ENCODE measurements around the gene CST9.
"Not testable (repeated sequence)": the region's sequence is repeated elsewhere in the genome, so short reads cannot be mapped to it uniquely, and the experiment has no call there.

Gene CST9

DNA sequence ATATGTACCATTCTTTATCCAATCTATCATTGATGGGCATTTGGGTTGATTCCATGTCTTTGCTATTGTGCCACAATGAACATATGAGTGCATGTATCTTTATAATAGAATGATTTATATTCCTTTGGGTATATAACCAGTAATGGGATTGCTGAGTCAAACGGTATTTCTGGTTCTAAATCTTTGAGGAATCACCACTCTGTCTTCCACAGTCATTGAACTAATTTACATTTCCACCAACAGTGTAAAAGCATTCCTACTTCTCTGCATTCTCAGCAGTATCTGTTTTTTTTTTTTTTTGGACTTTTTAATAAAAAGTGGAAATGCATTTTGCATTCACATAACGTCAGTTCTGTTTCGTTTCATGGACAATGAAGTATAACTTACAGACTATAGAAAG is 16.7 kb upstream of the CST9 start:
- DNase-seq, result not testable (repeated sequence)

DNA sequence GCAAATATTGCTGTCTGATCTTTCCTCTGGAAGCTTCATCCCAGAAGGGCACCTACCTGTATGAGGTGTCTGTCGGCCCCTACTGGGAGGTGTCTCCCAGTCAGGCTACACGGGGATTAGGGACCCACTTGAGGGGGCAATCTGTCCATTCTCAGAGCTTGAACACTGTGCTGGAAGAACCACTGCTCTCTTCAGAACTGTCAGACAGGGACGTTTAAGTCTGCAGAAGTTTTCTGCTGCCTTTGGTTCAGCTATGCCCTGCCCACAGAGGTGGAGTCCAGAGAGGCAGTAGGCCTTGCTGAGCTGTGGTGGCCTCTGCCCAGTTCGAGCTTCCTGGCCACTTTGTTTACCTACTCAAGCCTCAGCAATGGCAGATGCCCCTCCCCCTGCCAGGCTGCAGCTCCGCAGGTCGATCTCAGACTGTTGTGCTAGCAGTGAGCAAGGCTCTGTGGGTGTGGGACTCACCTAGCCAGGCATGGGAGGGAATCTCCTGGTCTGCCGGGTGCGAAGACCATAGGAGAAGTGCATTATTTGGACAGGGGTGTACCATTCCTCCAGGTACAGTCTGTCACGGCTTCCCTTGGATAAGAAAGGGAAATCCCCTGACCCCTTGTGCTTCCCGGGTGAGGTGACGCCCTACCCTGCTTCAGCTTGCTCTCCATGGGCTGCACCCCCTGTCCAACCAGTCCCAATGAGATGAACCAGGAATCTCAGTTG is 15.1 kb upstream of the CST9 start:
- not testable (repeated sequence) for DNase-seq

DNA sequence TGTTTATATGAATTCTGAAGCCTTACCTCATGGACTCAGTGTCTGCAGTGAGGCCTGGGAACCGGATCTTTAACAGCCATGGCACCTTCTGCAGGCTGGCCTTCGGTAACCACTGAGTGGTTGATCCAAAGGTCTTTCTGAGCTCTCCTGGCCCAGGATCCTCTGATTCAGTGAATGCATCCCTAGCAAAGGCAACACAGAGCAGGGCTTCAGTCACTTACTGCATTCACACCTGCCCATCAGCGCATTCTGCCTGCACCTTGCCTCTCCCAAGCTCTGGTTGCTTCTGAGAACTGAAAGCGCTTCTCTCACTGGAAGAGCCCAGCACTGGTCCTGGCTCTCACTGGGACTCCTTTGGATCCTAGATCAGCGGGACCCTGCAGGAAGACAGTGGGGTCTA is 8.4 kb upstream of the CST9 start:
- DNase-seq, result no peak

DNA sequence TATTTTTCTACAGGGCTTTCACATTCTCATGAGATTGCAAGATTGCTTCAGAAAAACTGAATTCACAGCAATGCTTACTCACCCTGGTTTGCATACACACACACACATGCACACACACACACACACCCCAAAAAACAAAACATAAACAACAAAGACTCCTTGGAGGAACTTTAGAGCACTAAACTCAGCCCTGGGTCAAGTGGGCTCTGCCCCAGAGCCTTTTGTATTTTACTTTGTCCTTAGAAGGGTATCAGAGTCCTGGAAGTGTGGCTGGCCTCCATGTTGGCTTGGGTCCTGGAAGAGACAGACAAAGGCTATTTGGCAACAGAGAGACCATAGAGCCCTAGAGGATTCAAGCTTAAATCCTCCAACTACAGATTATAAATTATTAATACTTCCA is 8.0 kb upstream of the CST9 start:
- DNase-seq, result no peak

DNA sequence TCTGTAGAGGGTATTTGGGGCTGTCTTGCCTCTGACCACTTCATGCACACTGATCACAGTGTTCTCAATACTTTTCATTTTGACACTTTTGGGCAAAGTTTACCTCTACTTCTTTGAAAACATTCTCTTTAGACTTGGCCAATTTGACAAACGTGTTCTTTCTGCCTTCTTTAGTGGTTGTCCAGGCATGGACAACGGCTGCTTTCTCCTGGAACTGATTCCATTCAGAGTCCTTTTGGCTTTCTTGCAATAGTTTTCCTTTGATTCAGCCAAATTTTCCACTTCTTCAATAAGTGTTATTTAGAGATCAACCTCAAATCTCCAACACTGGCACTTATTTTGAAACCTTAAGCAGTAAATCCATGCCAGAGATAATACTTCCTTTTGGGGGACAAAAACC is 6.7 kb upstream of the CST9 start:
- DNase-seq, result no peak

DNA sequence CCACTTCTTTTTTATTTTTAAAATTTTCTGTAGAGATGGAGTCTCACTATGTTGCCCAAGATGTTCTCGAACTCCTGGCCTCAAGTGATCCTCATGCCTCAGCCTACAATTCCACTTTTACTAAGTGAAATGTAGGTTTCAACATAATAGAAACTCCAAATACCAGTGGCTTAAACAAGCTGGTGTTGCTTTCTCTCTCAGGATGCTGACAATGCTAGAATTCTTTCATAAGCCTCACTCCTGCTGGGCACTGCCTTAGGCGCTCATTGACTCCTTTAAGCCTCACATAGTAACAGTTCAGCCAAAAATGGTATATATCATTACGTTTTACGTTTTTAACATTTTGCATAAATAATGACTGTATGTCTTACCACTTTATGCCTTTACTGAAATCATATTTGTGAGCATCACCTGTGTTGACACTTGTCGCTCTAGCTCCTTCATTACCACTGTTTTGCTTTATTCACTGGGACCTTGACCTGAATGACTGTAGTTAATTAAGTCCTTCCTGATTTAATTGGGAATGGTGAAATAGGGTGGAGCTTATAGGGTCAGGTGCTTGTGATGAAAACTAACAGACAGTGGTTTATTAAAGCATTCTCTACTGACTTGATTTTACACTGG is 3.9 kb upstream of the CST9 start:
- no peak for DNase-seq

DNA sequence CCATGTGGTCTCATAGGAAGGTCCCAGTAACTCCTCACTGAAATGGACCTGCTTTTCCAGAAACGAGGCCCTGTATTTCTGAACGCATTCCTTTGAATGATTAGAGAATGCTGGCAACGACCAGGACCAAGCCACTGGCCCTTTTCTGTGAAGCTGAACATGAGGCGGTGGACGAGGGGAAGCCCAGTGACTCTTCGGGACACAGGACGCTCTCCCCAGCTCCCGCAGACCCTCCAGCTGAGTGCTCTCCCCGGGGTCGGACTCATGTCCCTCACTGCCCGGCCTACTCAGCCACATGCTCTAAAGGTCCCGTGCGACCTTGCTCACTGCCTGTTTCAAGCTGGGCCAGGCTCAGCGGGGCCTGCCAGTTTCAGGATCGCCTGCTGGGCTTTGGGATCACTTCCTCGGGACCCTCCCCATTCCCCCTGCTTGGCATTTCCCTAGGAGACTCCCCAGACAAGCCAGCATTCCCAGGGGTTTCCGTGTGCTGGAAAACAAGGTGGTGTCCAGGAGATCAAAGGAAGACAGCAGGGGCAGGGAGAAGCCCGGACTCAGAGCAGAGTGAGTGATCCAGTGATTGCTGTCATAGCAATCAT is 2.6 kb upstream of the CST9 start:
- DNase-seq, result no peak

DNA sequence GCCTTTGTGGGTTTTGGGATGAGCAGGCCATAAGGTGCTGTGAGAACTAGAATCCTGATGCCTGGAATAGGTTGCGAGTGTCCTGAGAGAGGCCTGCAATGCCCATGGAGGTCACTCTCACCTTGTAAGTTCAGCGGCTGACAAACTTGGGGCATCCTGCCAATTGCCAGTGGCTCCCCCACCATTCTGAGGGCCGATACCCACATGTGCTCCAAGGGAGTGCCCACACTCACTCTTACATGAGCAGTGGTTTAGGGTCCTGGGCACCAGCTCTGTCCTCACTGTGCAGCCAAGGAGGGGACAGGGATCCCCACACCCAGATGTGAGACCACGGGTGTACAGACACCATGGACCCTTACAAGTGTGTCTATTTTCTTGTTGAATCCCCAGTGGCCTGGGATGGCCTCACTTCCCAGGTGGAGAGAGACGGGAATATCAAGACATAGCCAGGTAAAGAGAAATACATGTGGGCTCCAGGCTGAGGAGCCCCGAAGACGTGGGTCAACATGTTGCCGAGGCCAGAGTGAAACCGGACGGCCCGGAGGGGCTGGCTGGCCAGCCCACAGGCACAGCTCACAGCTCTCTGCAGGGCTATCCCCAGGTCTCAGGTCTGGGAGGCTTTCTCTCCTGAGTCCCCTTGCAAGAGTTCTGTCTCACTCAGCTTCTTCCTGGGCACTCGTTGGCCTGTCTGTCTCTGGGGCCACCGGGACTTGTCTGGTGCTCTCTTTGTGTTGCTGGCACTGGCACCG is 2.0 kb upstream of the CST9 start:
- no peak for DNase-seq

DNA sequence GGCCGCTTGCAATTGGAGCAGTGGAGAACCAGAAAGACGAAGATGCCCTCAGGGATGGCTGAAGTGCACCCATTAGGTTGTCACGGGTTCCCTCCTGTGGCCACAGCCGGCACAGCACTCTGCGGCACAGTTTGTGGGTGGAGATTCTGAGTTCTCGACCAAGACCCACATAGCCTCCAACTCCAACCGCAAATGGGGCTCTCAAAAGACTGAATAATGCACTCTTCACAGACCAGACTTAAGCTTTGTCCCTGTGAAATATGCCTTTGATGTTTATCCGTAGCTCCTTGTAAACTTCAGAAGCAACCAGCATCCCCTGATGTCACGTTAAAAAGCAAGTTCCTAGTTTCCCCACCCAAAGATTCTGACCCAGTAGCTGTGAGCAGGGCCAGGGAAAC is 934 bp upstream of the CST9 start:
- peak; percentile 85 for DNase-seq

DNA sequence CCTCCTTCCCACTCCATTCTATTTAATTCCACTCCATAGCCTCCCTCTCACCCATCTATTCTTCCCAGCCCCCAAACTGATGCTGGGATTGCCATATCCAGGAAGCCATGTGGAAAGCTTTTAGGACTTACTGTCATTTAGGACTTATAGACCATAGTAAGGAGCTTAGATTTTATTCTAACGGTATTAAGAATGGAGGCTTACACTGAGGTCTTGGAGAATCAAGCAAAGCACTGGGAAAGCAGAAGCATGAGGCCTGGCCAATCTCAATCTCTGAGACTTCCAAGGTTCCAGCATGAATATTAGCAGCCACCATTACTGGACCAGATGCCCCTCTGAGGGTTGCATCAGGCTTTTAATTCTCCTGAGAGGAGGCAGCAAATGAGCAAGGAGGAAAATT is 1.4 kb downstream of the CST9 start:
- no peak for DNase-seq

DNA sequence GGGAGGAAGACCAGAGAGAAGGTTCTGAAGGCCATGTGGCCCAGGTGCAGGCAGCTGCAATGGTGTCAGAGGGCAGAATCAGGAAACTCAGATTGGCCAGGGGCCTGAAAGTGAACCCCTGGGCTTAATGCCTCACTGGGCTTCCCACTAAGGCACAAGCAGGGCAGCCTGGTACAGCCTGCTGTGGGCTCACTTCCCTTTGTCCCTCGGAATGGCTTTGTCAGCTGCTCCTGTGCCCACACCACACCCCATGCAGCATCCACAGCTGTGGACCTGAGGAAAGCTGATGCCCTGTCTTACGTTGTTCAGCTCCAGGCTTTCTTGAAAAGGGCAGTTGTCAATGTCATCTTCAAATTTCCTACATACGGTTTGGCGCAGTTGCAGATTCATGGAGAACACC is 2.4 kb downstream of the CST9 start:
- DNase-seq, result no peak

DNA sequence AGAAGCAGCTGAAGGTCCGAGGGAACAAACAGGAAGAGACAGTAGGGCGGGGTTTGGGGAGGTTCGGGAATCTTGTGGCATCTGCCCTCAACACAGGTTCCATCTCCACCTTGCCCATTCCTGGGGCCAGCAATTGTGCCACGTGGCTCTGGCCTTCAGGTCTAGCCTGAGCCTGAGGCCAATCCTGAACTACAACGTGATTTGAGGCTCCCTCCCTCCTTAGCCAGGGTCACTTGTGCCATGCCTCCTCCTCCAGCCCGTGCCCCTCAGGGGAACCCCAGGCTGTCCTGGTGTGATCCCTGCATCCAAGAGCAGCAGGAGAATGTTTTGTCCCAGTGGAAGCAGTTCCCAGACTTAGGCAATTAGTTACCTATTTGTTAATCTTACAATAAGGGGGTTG is 3.0 kb downstream of the CST9 start:
- DNase-seq, result no peak

DNA sequence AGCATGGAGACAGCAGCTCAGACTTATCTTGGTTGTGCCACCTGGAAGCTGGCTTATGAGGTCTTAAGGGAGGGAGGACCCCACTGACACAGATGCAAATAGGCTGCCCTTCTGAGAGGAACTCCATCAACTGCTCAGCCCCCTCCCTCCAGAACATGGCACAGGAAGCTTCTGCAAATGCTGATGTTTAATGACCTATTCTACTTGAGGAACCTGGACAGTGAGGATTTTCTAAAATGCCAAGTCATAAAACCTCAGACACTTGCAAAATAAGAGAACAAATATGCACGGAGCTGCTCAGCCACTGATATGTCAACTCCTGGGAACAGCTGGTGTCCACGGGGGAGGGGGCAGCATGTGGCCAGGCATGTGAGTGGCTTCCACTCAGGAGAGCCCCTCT is 3.5 kb downstream of the CST9 start:
- no peak for DNase-seq

DNA sequence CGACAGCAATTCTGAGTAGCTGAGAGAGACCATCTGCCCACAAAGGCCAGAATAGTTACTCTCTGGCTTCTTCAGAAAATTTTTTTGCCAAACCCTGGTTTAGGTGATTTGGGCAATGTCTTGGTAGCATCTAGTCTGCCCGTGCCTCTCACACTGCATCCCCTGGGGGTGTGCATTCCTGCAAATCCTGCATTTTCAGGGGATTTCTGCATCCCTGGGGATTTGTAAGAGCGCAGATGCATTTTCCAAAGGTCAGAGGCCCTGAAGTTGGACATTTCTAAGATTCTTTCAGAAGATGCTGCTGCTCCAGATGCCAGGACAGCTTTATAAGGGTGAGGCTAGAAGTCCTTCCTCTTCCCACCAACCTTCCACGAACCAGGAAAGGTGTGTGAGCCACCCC is 4.0 kb downstream of the CST9 start:
- no peak for DNase-seq

DNA sequence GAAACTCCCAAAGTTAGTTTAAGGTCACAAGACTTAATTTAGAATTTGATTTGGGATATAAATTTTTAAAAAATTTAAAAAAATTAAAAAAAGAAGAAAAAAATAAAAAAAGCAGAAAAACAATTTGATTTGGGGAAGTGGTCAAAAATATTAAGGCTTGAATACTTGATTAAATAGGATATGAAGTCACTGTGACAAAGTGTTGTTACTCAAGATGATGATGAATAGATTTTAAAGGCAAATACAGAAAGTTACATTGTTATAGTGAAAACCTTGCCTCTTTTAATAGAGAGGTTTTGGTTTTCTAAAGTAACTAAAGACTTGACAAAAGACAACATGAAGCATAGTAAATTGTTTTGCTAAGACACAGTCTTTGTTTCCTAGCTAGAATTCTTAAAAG is 7.2 kb downstream of the CST9 start:
- no peak for DNase-seq

DNA sequence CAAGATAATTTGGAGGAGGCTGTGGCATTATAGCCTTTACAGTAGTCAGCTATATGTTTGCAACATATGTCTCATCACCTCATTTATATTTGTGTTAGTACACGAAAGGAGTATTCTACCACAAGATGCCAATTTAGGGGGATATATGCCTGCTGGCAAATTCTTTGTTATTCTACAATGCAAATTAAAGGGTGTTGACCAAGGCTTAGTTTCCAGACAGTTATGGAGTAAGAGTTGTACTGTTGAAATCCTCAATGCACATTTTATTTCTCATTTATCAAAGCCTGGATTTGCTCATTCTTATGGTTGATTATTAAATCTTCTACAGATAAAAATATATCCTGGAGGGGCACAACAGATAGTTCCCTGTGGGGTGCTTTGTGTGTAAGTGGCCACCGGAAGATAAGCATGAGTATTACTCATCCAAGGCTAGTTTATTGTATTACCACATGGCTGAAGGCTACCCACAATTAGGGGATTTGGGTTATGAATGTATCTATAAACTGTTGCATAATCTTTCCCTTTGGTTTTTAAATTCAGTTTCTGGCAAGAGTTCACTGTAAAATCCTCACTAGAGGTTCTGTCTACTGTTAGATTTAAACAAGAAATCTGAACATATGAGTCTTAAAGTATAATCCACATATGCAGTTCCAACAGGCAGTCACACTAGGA is 9.0 kb downstream of the CST9 start:
- DNase-seq, result no peak

DNA sequence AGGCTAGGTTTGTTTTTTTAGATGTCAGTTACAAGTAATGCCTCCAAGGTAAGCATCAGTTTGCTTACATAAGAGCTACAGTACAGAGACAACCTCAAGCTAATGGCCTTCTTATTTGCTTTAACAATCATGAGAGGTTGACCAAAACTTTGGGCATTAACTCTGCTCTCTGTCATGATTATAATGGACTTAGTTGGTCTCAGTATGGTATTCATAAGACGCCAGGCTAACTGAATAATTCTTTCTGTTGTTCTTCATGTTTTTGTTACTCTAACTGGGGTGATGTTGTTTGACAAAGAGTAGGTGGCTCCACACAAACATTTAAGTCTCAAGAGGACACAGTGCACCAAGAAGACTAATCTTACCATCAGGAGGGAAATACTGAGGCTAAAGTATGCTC is 9.8 kb downstream of the CST9 start:
- no peak for DNase-seq

DNA sequence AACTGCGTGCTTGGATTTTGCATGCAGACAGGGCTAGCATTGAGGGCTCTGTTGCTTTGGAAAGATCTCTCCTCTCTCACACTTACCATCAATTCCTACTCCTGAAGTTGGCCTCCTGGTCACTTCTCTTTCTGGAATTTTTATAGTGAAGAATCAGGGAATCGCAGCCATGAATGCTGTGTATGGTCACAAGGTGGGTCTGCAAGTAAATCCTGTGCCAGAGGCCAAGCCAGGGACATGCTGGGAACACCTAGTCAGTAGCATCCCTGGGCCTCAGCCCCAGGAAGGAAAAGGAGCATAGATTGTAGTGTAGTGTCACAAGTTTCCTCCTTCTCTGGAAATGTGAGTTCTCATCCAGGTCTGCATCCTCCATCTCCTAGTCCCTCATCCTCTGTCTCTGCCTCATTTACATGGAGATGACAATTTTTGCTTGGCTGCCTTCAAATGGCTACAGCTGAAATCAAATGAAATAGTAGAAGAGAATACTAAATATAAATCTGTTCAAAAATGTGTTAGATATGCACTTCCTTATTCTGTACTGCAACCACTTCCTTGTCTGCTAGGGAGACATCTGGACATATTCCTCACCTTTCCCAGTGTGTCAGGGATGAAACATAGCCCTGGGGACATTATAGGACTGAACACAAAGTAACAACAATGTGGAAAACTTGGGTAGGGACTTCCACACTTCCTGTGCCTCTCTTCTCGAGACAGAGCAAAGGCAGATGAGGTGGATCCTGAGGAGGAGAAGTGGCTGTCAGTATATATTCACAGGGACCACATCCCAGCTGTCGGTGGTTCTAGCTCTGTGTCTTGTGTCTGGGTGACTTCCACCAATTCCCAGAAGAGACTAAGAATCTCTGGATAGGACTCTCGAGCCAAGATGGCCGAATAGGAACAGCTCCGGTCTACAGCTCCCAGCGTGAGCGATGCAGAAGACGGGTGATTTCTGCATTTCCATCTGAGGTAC is 17.0 kb downstream of the CST9 start:
- DNase-seq, result peak; percentile 19

DNA sequence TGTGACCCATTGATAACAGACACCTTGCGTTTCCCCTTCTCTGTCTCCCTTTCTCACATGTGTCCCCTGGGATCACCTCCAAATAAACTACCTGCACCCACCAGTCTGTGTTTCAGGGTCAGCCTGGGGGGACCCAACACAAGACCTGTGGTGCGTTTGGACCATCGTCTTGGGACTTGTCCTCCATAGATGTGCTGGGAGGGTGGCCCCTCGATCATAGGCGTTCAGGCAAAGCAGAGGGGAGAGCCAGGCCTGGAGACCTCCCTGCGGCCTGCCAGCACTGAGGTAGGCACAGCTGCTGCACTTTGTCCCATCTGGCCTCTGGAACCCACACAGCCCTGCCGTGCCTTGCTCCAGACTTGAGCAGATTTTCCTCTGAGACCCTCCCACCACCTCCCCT is 18.1 kb downstream of the CST9 start:
- no peak for DNase-seq

DNA sequence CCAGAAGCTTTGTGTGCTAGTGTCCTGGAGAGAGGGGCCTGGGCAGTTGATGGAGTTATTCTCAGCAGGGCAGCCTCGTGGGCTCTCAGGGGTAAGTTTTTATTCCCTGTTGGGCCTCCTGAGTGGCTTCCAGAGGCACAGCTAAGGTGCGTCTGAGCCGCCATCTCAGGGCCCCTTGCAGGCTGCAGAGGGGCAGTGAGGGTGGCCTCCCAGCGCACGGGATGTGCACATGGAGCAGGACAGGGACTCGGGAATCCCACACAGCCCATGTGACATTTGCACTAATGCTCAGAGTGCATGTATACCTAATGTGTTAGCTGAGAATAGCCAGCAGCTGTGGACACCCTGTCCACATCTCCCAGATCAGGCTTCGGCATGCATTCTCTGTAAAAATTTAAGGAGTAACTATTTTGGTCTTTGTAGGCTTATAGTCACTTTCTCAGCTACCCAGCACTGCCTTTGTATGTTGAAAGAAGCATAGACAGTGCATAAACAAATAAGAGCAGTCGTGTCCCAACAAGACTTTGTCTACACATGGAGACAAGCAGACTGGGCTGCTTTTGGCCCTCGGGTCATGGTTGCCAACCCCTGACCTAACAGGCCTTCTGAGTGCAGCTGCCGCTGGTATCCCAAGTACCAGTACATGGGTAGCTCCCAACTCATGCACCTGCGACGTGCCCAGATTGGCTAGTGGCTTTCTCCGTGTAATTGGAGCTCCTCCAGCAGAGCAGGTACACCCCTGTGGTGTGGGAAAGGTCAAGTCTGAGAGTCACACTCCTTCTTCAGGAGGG is 18.8 kb downstream of the CST9 start:
- no peak for DNase-seq
